CD4-positive, alpha-beta memory T cell (primary cell): ENCODE data around the gene DOK6. TPM values are rescaled to one million over a fixed set of nuclear protein-coding genes. Genes with fewer than 3 reads are reported as not detected.

Experiments used
- CTCF ChIA-PET: fragments of 350-600 bp; sonication (Branson Sonifier 250); formaldehyde crosslinking; loops from one replicate; lab custom pipeline; 2021; ENCODE audit warnings: inconsistent platforms; ENCODE audit not compliant: partially characterized antibody; lab: Charles Lee
- POLR2A ChIA-PET: fragments of 350-600 bp; sonication (Branson Sonifier 250); formaldehyde crosslinking; loops from one replicate; lab custom pipeline; 2021; ENCODE audit not compliant: partially characterized antibody; lab: Charles Lee
- DNase-seq, 5 donors: peaks; one replicate each; pipeline versions ENCODE4 v3.0.0 to v3.0.0-alpha.2; 2020 to 2022; ENCODE audit warnings: mixed read lengths in 1 of 5
- H3K27ac ChIP-seq: one replicate; pipeline ENCODE4 v1.7.0; 2013; ENCODE audit warnings: low read depth, low read length
- H3K27me3 ChIP-seq: 2 replicates; pipeline ENCODE4 v1.7.0; 2013; ENCODE audit warnings: mild to moderate bottlenecking, low read length, moderate library complexity; ENCODE audit not compliant: insufficient read depth
- H3K36me3 ChIP-seq: 2 replicates; pipeline ENCODE4 v1.7.0; 2013; ENCODE audit warnings: mild to moderate bottlenecking, low read length, moderate library complexity; ENCODE audit not compliant: insufficient read depth
- H3K4me1 ChIP-seq: 2 replicates; pipeline ENCODE4 v1.7.0; 2013; ENCODE audit warnings: mild to moderate bottlenecking, low read length, moderate library complexity; ENCODE audit not compliant: insufficient read depth
- H3K4me3 ChIP-seq, 2 donors: one replicate each; pipeline ENCODE4 v1.7.0; 2013; ENCODE audit warnings: low read length in 2 of 2, mild to moderate bottlenecking in 1 of 2
- H3K9me3 ChIP-seq, 2 donors: one replicate each; pipeline ENCODE4 v1.7.0; 2013; ENCODE audit warnings: low read length in 2 of 2, control low read depth in 1 of 2; ENCODE audit not compliant: control insufficient read depth in 1 of 2
- H3K27ac Mint-ChIP-seq, 7 donors: one replicate each; pipeline ENCODE4 v1.8.0; 2020 to 2021; ENCODE audit warnings: mixed read lengths in 7 of 7, mild to moderate bottlenecking in 6 of 7, inconsistent platforms in 3 of 7, moderate library complexity in 3 of 7
- H3K27me3 Mint-ChIP-seq, 2 donors: one replicate each; pipeline ENCODE4 v1.8.0; 2020 to 2021; ENCODE audit warnings: mixed read lengths in 2 of 2
- H3K36me3 Mint-ChIP-seq, 2 donors: one replicate each; pipeline ENCODE4 v1.8.0; 2020 to 2021; ENCODE audit warnings: mixed read lengths in 2 of 2, inconsistent platforms in 1 of 2, mild to moderate bottlenecking in 1 of 2
- H3K4me1 Mint-ChIP-seq, 4 donors: one replicate each; pipeline ENCODE4 v1.8.0; 2020 to 2021; ENCODE audit warnings: mixed read lengths in 4 of 4, mild to moderate bottlenecking in 1 of 4
- H3K4me3 Mint-ChIP-seq, 8 donors: one replicate each; pipeline ENCODE4 v1.8.0; 2020 to 2021; ENCODE audit warnings: mixed read lengths in 8 of 8, mild to moderate bottlenecking in 7 of 8, moderate library complexity in 6 of 8, inconsistent platforms in 3 of 8
- H3K9me3 Mint-ChIP-seq, 8 donors: one replicate each; pipeline ENCODE4 v1.8.0; 2020 to 2021; ENCODE audit warnings: mixed read lengths in 8 of 8, mild to moderate bottlenecking in 5 of 8, inconsistent platforms in 3 of 8, moderate library complexity in 1 of 8
- intact Hi-C: fragments of 100-400 bp; cut with micrococcal nuclease; formaldehyde crosslinking; loops from one replicate; pipeline ENCODE4 v1.15.1; 2023
- polyA plus RNA-seq, 2 donors: library from polyadenylated mRNA; unstranded; fragments of 300-500 nt; fragmentation: Illumina TruSeq; gene quantifications; one replicate each; pipeline ENCODE4 v1.2.3, GENCODE V29; 2021
- total RNA-seq, 2 experiments: library from RNA; stranded (reverse); gene quantifications; one replicate each; pipeline ENCODE4 v1.2.3, GENCODE V29; 2021

DOK6 gene
- total and polyA plus RNA-seq, 4 experiments from 2014 or later: 0.04 to 0.15 TPM; not detected in 2

- Mint-ChIP-seq H3K27me3 (no peaks in the 10 kb centered on the region), H3K4me3 (no peak overlapping the region), H3K4me1 (peaks cover 0 to 3% (median 0%) of the 10 kb centered on the region in 4 donors), H3K36me3 (peaks cover 3 to 14% of the 10 kb centered on the region in 2 donors), H3K27ac (no peak overlapping the region), H3K9me3 (peaks cover 0 to 1% (median 0%) of the 10 kb centered on the region in 8 donors)
- Histone ChIP-seq H3K27me3 (no peaks in the 10 kb centered on the region), H3K27ac (no peak overlapping the region), H3K36me3 (no peaks in the 10 kb centered on the region), H3K4me3 (no peak overlapping the region), H3K4me1 (no peaks in the 10 kb centered on the region), H3K9me3 (no peaks in the 10 kb centered on the region)
- no peak for DNase-seq
- POLR2A ChIA-PET: no interaction called here
- intact Hi-C loops: no loop called here
- CTCF ChIA-PET: interaction anchor here (0.9 kb wide), 1 partner anchor 14 kb away, joined by 3 read pairs; no protein-coding TSS in a partner anchor
Measured at GRCh38 chr18:69725855-69726508, 325.3 kb downstream of the DOK6 start.

GRCh38 chr18:69727912-69728572, 327.4 kb downstream of the DOK6 start:
- POLR2A ChIA-PET: interaction anchor here (0.7 kb wide), 1 partner anchor 150 kb away, joined by 4 read pairs; no protein-coding TSS in a partner anchor
- Mint-ChIP-seq H3K27ac (peak overlapping the region in 1 of 7 donors; percentile 45), H3K27me3 (no peaks in the 10 kb centered on the region), H3K36me3 (peaks cover 3 to 21% of the 10 kb centered on the region in 2 donors), H3K4me3 (no peak overlapping the region), H3K9me3 (no peaks in the 10 kb centered on the region), H3K4me1 (peaks cover 0 to 3% (median 0%) of the 10 kb centered on the region in 4 donors)
- no peaks in the 10 kb centered on the region for H3K27me3 ChIP-seq
- CTCF ChIA-PET: no interaction called here
- no peak overlapping the region for H3K4me3 ChIP-seq
- no peaks in the 10 kb centered on the region for H3K4me1 ChIP-seq
- DNase-seq: no peak
- H3K9me3 ChIP-seq: no peaks in the 10 kb centered on the region
- H3K27ac ChIP-seq: no peak overlapping the region
- H3K36me3 ChIP-seq: no peaks in the 10 kb centered on the region
- intact Hi-C loops: no loop called here

DNA sequence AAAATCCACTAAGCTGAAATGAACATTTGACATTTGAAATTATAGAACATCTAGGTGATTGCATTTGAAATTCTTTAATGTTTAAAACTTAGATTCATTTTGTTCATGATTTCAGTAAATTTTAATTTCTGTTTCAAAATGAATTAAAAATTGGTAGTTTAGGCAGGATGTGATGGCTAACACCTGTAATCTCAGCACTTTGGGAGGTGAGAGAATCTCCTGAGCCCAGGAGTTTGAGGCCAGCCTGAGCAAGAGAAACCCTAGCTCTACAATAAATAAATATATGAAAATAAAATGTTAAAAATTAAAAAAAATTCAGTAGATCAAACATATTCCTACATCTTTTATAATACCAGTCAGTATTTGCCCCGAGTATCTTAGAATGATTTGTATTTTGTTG, 330.0 kb downstream of the DOK6 start:
- no peaks in the 10 kb centered on the region for H3K36me3 ChIP-seq
- no peaks in the 10 kb centered on the region for H3K9me3 ChIP-seq
- no peak overlapping the region for H3K4me3 ChIP-seq
- no peak for DNase-seq
- intact Hi-C loops: no loop called here
- peaks cover 0 to 10% (median 2%) of the 10 kb centered on the region in 8 donors for H3K9me3 Mint-ChIP-seq
- H3K27ac ChIP-seq: no peak overlapping the region
- no peaks in the 10 kb centered on the region for H3K27me3 Mint-ChIP-seq
- no peak overlapping the region for H3K27ac Mint-ChIP-seq
- POLR2A ChIA-PET: no interaction called here
- H3K4me1 Mint-ChIP-seq: peaks cover 0 to 1% (median 0%) of the 10 kb centered on the region in 4 donors
- no peaks in the 10 kb centered on the region for H3K4me1 ChIP-seq
- H3K36me3 Mint-ChIP-seq: peaks cover 7 to 25% of the 10 kb centered on the region in 2 donors
- H3K4me3 Mint-ChIP-seq: no peak overlapping the region
- no peaks in the 10 kb centered on the region for H3K27me3 ChIP-seq
- CTCF ChIA-PET: no interaction called here

- Mint-ChIP-seq H3K27me3 (no peaks in the 10 kb centered on the region), H3K4me3 (no peak overlapping the region), H3K9me3 (peaks cover 0 to 10% (median 4%) of the 10 kb centered on the region in 8 donors), H3K36me3 (peaks cover 8 to 20% of the 10 kb centered on the region in 2 donors), H3K27ac (no peak overlapping the region), H3K4me1 (peaks cover 0 to 1% (median 0%) of the 10 kb centered on the region in 4 donors)
- Histone ChIP-seq H3K9me3 (no peaks in the 10 kb centered on the region), H3K36me3 (no peaks in the 10 kb centered on the region), H3K27ac (no peak overlapping the region), H3K4me3 (no peak overlapping the region), H3K27me3 (no peaks in the 10 kb centered on the region), H3K4me1 (no peaks in the 10 kb centered on the region)
- CTCF ChIA-PET: no interaction called here
- DNase-seq: no peak
- intact Hi-C loops: no loop called here
- POLR2A ChIA-PET: no interaction called here
Measured at GRCh38 chr18:69734536-69734935, 333.8 kb downstream of the DOK6 start.

DNA sequence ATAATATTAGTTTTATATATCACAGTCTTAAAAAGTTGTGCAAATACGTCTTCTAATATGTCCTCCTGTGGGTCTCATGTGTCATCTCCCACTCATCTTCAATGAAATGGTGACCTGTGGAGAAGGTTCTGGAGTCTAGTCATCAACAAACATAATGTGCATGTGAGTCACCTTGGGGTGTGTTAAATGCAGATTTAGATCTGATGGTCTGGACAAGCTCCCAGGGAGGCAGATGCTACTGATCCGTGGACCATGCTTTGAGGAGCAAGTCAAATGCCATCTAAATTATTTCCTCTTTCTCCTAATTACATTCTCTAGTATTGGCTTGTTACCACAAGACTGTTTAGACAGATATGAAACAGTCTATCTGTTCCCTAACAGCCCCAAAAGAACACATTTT, 336.0 kb downstream of the DOK6 start:
- Mint-ChIP-seq H3K27me3 (no peaks in the 10 kb centered on the region), H3K4me3 (no peak overlapping the region), H3K9me3 (peaks cover 0 to 10% (median 5%) of the 10 kb centered on the region in 8 donors), H3K27ac (no peak overlapping the region), H3K36me3 (peaks cover 15 to 25% of the 10 kb centered on the region in 2 donors), H3K4me1 (no peaks in the 10 kb centered on the region)
- H3K27me3 ChIP-seq: no peaks in the 10 kb centered on the region
- ChIA-PET POLR2A (no interaction called here), CTCF (no interaction called here)
- no peak for DNase-seq
- no peaks in the 10 kb centered on the region for H3K36me3 ChIP-seq
- intact Hi-C loops: no loop called here
- no peaks in the 10 kb centered on the region for H3K4me1 ChIP-seq
- no peak overlapping the region for H3K4me3 ChIP-seq
- no peaks in the 10 kb centered on the region for H3K9me3 ChIP-seq
- H3K27ac ChIP-seq: no peak overlapping the region

- ChIA-PET POLR2A (no interaction called here), CTCF (no interaction called here)
- Mint-ChIP-seq H3K9me3 (peaks cover 0 to 10% (median 5%) of the 10 kb centered on the region in 8 donors), H3K27ac (no peak overlapping the region), H3K4me1 (no peaks in the 10 kb centered on the region), H3K27me3 (no peaks in the 10 kb centered on the region), H3K4me3 (no peak overlapping the region), H3K36me3 (peaks cover 19 to 21% of the 10 kb centered on the region in 2 donors)
- intact Hi-C loops: no loop called here
- H3K4me1 ChIP-seq: no peaks in the 10 kb centered on the region
- H3K4me3 ChIP-seq: no peak overlapping the region
- no peak overlapping the region for H3K27ac ChIP-seq
- no peaks in the 10 kb centered on the region for H3K9me3 ChIP-seq
- H3K27me3 ChIP-seq: no peaks in the 10 kb centered on the region
- no peak for DNase-seq
- H3K36me3 ChIP-seq: no peaks in the 10 kb centered on the region
Measured at GRCh38 chr18:69737851-69738250, 337.2 kb downstream of the DOK6 start.

GRCh38 chr18:69747388-69747787, 346.7 kb downstream of the DOK6 start:
- Mint-ChIP-seq H3K4me3 (no peak overlapping the region), H3K9me3 (peaks cover 2 to 7% (median 6%) of the 10 kb centered on the region in 8 donors), H3K27ac (no peak overlapping the region), H3K36me3 (peaks cover 19 to 24% of the 10 kb centered on the region in 2 donors), H3K27me3 (no peaks in the 10 kb centered on the region), H3K4me1 (no peaks in the 10 kb centered on the region)
- Histone ChIP-seq H3K4me1 (no peaks in the 10 kb centered on the region), H3K27me3 (no peaks in the 10 kb centered on the region), H3K4me3 (no peak overlapping the region), H3K36me3 (no peaks in the 10 kb centered on the region), H3K9me3 (no peaks in the 10 kb centered on the region), H3K27ac (no peak overlapping the region)
- CTCF ChIA-PET: interaction anchor here (0.6 kb wide), 1 partner anchor 81 kb away, joined by 3 read pairs; no protein-coding TSS in a partner anchor
- intact Hi-C loops: no loop called here
- no peak for DNase-seq
- POLR2A ChIA-PET: no interaction called here
